SK-N-MC (cell line): ENCODE results near the gene MRPL17.

Source experiments
- EZH2 ChIP-seq: fragments of 200-600 bp; sonication (generic); IDR thresholded peaks from one replicate; pipeline ENCODE4 v1.6.1; 2017; ENCODE audit warnings: antibody characterized with exemption
- POLR2AphosphoS5 ChIP-seq: IDR thresholded peaks from 2 replicates; pipeline ENCODE4 v1.6.1; 2012; ENCODE audit warnings: mild to moderate bottlenecking, low read depth, low read length, borderline replicate concordance

- no peak for TF ChIP-seq POLR2AphosphoS5
- no peak for TF ChIP-seq EZH2
Observed at GRCh38 chr11:6633422-6634408, 49.4 kb downstream of the MRPL17 start.
